HL-60 (cell line): ENCODE data around the gene TMEM231.
A peak's percentile ranks its signal among the peaks of the same experiment; 100 is the strongest.

ENCODE experiments used
- DNase-seq, 2 experiments: peaks; one replicate each; pipeline ENCODE4 v3.0.0-alpha.2; 2010 to 2020; ENCODE audit warnings: low read depth in 1 of 2, low spot score in 1 of 2
- H3K27ac ChIP-seq: fragments of 250-450 bp; sonication (Bioruptor Pico); replicated peaks from 2 replicates; pipeline ENCODE4 v1.5.1; 2020; ENCODE audit warnings: mild to moderate bottlenecking, moderate library complexity
- H3K27me3 ChIP-seq: fragments of 250-450 bp; sonication (Bioruptor Pico); 2 replicates; pipeline ENCODE4 v1.5.1; 2021; ENCODE audit warnings: mild to moderate bottlenecking, moderate library complexity; ENCODE audit not compliant: insufficient read depth, poor library complexity, severe bottlenecking
- H3K4me3 ChIP-seq: replicated peaks from 2 replicates; pipeline ENCODE4 v1.5.1; 2011; ENCODE audit warnings: mild to moderate bottlenecking, control low read depth, low read length; ENCODE audit not compliant: insufficient read depth
- CTCF ChIP-seq: IDR thresholded peaks from one replicate; pipeline ENCODE4 v1.5.1; 2011; ENCODE audit warnings: low read length, control low read depth, inconsistent platforms; ENCODE audit not compliant: insufficient read depth
- GABPA ChIP-seq: IDR thresholded peaks from 2 replicates; pipeline ENCODE4 v1.6.1; 2012; ENCODE audit warnings: low read depth
- POLR2AphosphoS5 ChIP-seq: IDR thresholded peaks from 2 replicates; pipeline ENCODE4 v1.6.1; 2012; ENCODE audit warnings: low read depth
- REST ChIP-seq: IDR thresholded peaks from 2 replicates; pipeline ENCODE4 v1.6.1; 2012; ENCODE audit warnings: low read depth; ENCODE audit not compliant: insufficient replicate concordance
- SPI1 ChIP-seq: IDR thresholded peaks from 2 replicates; pipeline ENCODE4 v1.6.1; 2012; ENCODE audit warnings: low read depth, mild to moderate bottlenecking, borderline replicate concordance

TMEM231 gene

DNA sequence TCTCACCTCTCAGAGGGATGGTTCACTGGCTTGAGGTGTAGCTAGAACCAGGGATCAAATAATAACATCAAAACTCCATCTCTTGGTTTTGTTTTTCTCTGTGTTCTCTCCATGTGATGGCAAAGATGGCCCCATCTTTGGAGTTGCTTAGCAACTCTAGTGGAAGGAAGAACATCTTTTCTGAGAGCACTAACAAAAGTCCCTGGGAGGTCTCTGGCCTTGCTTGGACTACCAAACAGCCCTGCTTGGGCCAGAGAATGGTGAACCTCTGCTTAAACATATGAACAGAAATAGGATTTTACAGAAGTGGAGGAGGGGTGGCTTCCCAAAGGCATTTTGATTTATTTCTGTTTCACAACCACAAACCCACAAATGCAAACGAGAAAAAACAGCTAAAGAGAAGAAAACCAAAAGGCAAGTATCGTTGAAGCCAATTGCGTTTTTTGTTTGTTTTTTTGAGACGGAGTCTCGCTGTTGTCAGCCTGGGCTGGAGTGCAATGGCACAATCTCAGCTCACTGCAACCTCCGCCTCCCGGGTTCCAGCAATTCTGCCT is 23.3 kb upstream of the TMEM231 start:
- H3K27ac ChIP-seq = no peak overlapping the region
- DNase-seq = no peak
- H3K4me3 ChIP-seq = no peak overlapping the region
- H3K27me3 ChIP-seq = no peaks in the 10 kb centered on the region
- TF ChIP-seq REST (no peak), CTCF (no peak), SPI1 (no peak), POLR2AphosphoS5 (no peak), GABPA (no peak)

DNA sequence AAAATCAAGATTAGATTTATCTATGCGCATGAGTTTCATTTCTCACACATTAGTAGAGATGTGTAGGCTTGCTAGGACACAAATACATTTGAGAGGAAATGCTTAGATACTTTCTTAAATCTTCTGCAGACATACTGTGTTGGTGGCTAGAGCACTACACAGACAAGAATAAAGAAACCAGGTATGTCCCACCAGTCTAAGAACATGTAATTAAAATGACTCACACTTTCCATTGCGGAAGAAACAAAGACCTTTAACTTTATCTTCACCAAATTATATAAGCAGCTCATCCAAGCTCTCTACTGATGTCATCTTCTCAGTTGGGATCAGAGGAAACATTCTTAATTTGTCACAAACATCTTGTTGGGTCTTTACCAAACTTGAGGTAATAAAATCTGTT is 22.7 kb upstream of the TMEM231 start:
- TF ChIP-seq POLR2AphosphoS5 (no peak), CTCF (no peak), GABPA (no peak), SPI1 (no peak), REST (no peak)
- H3K4me3 ChIP-seq = no peak overlapping the region
- DNase-seq = no peak
- no peak overlapping the region for H3K27ac ChIP-seq
- H3K27me3 ChIP-seq = no peaks in the 10 kb centered on the region

- H3K27me3 ChIP-seq = no peaks in the 10 kb centered on the region
- no peak for DNase-seq
- TF ChIP-seq POLR2AphosphoS5 = no peak
- no peak for TF ChIP-seq CTCF
- no peak for TF ChIP-seq GABPA
- no peak for TF ChIP-seq SPI1
- no peak overlapping the region for H3K27ac ChIP-seq
- no peak overlapping the region for H3K4me3 ChIP-seq
These were observed 22.2 kb upstream of the TMEM231 start for GRCh38 chr16:75578212-75578611.

- no peak overlapping the region for H3K27ac ChIP-seq
- TF ChIP-seq POLR2AphosphoS5 = no peak
- 0 out of 2 replicates have a peak, but pooled peaks have one; percentile 12 for TF ChIP-seq SPI1
These were observed 20.3 kb upstream of the TMEM231 start for GRCh38 chr16:75576384-75576811.

More at GRCh38 chr16:75576384-75576811, 20.3 kb upstream of the TMEM231 start:
- no peaks in the 10 kb centered on the region for H3K27me3 ChIP-seq
- H3K4me3 ChIP-seq = no peak overlapping the region
- no peak for DNase-seq
